SK-N-SH (cell line): ENCODE results near the gene NCDN. TPM values are rescaled to one million over a fixed set of nuclear protein-coding genes. Genes with fewer than 3 reads are reported as not detected.

Experiments used
- CTCF ChIA-PET: fragments of 300-600, 350-600 bp; formaldehyde crosslinking; extraction: SDS; loops from one replicate; lab custom pipeline; 2021; lab: Yijun Ruan, JAX
- POLR2A ChIA-PET: fragments of 350-600 bp; sonication (Branson Sonifier 250); formaldehyde crosslinking; extraction: SDS; loops from one replicate; lab custom pipeline; 2020; ENCODE audit warnings: antibody characterized with exemption, inconsistent platforms; lab: Yijun Ruan, JAX
- DNase-seq: peaks from one replicate; pipeline ENCODE4 v3.0.0; 2012
- H2AFZ ChIP-seq: fragments of 200-600 bp; sonication (generic); 2 replicates; pipeline ENCODE4 v1.8.1; 2016; ENCODE audit warnings: antibody characterized with exemption, mild to moderate bottlenecking, low read depth
- H3F3A ChIP-seq: fragments of 200-600 bp; sonication (generic); replicated peaks from 2 replicates; pipeline ENCODE3; 2016; ENCODE audit warnings: antibody characterized with exemption, mild to moderate bottlenecking; ENCODE audit not compliant: insufficient read depth
- H3K27ac ChIP-seq, 2 experiments: fragments of 200-500 bp in 1 of 2; fragments of 200-600 bp in 1 of 2; sonication (Bioruptor generic) in 1 of 2; sonication (generic), shearing (Covaris generic) in 1 of 2; 2 replicates each; pipeline versions ENCODE4 v1.5.1 to v1.6.1; 2014 to 2016; ENCODE audit warnings: low read depth in 2 of 2, inconsistent platforms in 1 of 2, low read length in 1 of 2, mild to moderate bottlenecking in 1 of 2, mixed read lengths in 1 of 2
- H3K27me3 ChIP-seq: fragments of 200-600 bp; sonication (generic), shearing (Covaris generic); 2 replicates; pipeline ENCODE4 v1.6.1; 2016; ENCODE audit warnings: mixed run types; ENCODE audit not compliant: insufficient read depth
- H3K36me3 ChIP-seq, 2 experiments: fragments of 200-500 bp in 1 of 2; fragments of 200-600 bp in 1 of 2; sonication (Bioruptor generic) in 1 of 2; sonication (generic) in 1 of 2; replicated peaks in 1 of 2; 2 replicates each; pipeline versions ENCODE3 to v1.5.1; 2014 to 2016; ENCODE audit warnings: low read length in 1 of 2, mild to moderate bottlenecking in 1 of 2; ENCODE audit not compliant: insufficient read depth in 2 of 2, control insufficient read depth in 1 of 2
- H3K4me1 ChIP-seq, 2 experiments: fragments of 200-500 bp in 1 of 2; fragments of 200-600 bp in 1 of 2; sonication (Bioruptor generic) in 1 of 2; sonication (generic), shearing (Covaris generic) in 1 of 2; 2 replicates each; pipeline versions ENCODE4 v1.5.1 to v1.6.1; 2014 to 2016; ENCODE audit warnings: low read depth in 1 of 2, low read length in 1 of 2, mixed run types in 1 of 2; ENCODE audit not compliant: insufficient read depth in 2 of 2, control insufficient read depth in 1 of 2
- H3K4me2 ChIP-seq: fragments of 200-600 bp; sonication (generic), shearing (Covaris generic); 2 replicates; pipeline ENCODE4 v1.6.1; 2017; ENCODE audit warnings: mixed run types
- H3K4me3 ChIP-seq, 2 experiments: fragments of 200-500 bp in 1 of 2; fragments of 200-600 bp in 1 of 2; sonication (Bioruptor generic) in 1 of 2; sonication (generic), shearing (Covaris generic) in 1 of 2; 2 replicates each; pipeline versions ENCODE4 v1.5.1 to v1.8.1; 2014 to 2016; ENCODE audit warnings: low read depth in 2 of 2, inconsistent platforms in 1 of 2, low read length in 1 of 2, mild to moderate bottlenecking in 1 of 2, mixed read lengths in 1 of 2, moderate library complexity in 1 of 2
- H3K79me2 ChIP-seq: fragments of 200-600 bp; sonication (generic); 2 replicates; pipeline ENCODE4 v1.8.1; 2017; ENCODE audit warnings: mild to moderate bottlenecking; ENCODE audit not compliant: insufficient read depth
- H3K9ac ChIP-seq: fragments of 200-600 bp; sonication (generic); 2 replicates; pipeline ENCODE4 v1.6.1; 2017; ENCODE audit warnings: mixed run types
- H3K9me2 ChIP-seq: fragments of 200-600 bp; sonication (generic); 2 replicates; pipeline ENCODE4 v1.6.1; 2017; ENCODE audit warnings: mixed run types
- H3K9me3 ChIP-seq: fragments of 200-600 bp; sonication (generic); 2 replicates; pipeline ENCODE4 v1.6.1; 2017; ENCODE audit warnings: mixed run types, mild to moderate bottlenecking, moderate library complexity
- H4K20me1 ChIP-seq: fragments of 200-600 bp; sonication (generic); 2 replicates; pipeline ENCODE4 v1.6.1; 2017; ENCODE audit warnings: mild to moderate bottlenecking, mixed run types; ENCODE audit not compliant: insufficient read depth
- ELF1 ChIP-seq: IDR thresholded peaks from 2 replicates; pipeline ENCODE4 v1.4.0; 2012
- EP300 ChIP-seq, 2 experiments: IDR thresholded peaks; 2 replicates each; pipeline versions ENCODE4 v1.4.0 to v1.6.1; 2012; ENCODE audit warnings: borderline replicate concordance in 1 of 2, low read depth in 1 of 2, low read length in 1 of 2
- EZH2phosphoT487 ChIP-seq: fragments of 200-600 bp; sonication (generic); IDR thresholded peaks from 2 replicates; pipeline ENCODE4 v1.6.1; 2017; ENCODE audit warnings: low read depth, mixed run types, mild to moderate bottlenecking, antibody characterized with exemption, moderate library complexity, borderline replicate concordance
- GATA2 ChIP-seq: sonication (generic); formaldehyde crosslinking; IDR thresholded peaks from 2 replicates; pipeline ENCODE4 v1.5.0; 2020; ENCODE audit warnings: mild to moderate bottlenecking, missing genetic modification reagents
- POLR2AphosphoS5 ChIP-seq: IDR thresholded peaks from 2 replicates; pipeline ENCODE4 v1.6.1; 2012; ENCODE audit warnings: low read depth, low read length
- RAD21 ChIP-seq: IDR thresholded peaks from 2 replicates; pipeline ENCODE4 v1.6.1; 2012; ENCODE audit warnings: mild to moderate bottlenecking, low read length
- SMC3 ChIP-seq: IDR thresholded peaks from 2 replicates; pipeline ENCODE4 v1.6.1; 2012; ENCODE audit warnings: low read depth, low read length, improper control_type of control experiment
- TEAD4 ChIP-seq: IDR thresholded peaks from 2 replicates; pipeline ENCODE4 v1.4.0; 2012; ENCODE audit warnings: mild to moderate bottlenecking, borderline replicate concordance; ENCODE audit not compliant: insufficient read depth
- YY1 ChIP-seq: IDR thresholded peaks from 2 replicates; pipeline ENCODE4 v1.4.0; 2012; ENCODE audit warnings: low read depth, mild to moderate bottlenecking
- polyA plus RNA-seq, 3 experiments: library from polyadenylated mRNA; depleted of rRNA; stranded (reverse); fragments of >200 nt; gene quantifications; 2 replicates each; pipeline ENCODE4 v1.2.3, GENCODE V29; 2012
- TF ChIP-seq, protein P1 (sequence below): IDR thresholded peaks from 2 replicates; pipeline ENCODE4 v1.4.0; 2012; ENCODE audit warnings: low read depth, borderline replicate concordance
- TF ChIP-seq, protein P2 (sequence below): fragments of 150-350 bp; IDR thresholded peaks from 2 replicates; pipeline ENCODE4 v1.6.1; 2016; ENCODE audit warnings: mild to moderate bottlenecking, low read depth, low read length
- TF ChIP-seq, protein P3 (sequence below): fragments of 150-350 bp; IDR thresholded peaks from 2 replicates; pipeline ENCODE4 v1.6.1; 2017; ENCODE audit warnings: antibody characterized with exemption, low read length, low read depth, borderline replicate concordance
- TF ChIP-seq, protein P4 (sequence below): IDR thresholded peaks from 2 replicates; pipeline ENCODE4; 2012
- TF ChIP-seq, protein P5 (sequence below): IDR thresholded peaks from 2 replicates; pipeline ENCODE4 v1.4.0; 2012; ENCODE audit warnings: low read depth

The NCDN gene
- polyA plus RNA-seq, 1 of the 3 experiments (the other 2 are of a cell fraction), result 38.3 TPM

DNA sequence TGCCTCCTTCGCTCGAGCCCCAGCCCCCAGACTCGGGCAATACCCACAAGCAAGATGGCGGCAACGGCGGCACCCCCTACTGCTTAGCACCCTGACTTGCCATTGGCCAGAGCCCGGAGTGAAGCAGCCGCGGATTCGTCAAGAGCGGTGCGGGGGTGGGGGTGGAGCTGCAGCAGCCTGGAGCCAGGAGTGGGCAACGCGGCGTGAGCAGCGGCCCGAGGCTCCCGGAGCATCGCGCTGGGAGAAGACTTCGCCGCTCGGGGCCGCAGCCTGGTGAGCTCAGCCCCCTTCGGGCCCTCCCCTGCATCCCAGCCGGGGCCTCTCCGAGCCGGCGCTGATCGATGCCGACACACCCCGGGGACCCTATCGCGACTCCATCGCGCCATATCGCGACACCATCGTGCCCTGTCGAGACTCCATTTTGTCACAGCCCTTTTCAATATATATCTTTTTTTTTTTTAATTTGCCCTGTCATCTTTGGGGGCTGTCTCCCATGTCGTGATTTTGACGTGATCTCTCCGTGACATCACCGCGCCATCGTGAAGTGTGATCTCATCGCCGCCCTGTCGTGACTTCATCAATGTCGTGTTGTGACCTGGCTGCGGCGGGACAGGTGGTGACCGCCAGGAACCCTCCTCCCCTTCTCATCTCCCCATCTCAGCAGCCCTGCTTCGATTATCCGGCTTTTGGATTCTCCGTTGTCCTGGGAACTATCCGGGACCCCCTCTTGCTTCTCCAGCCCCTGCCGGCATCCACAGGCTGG is at the start of gene NCDN (continued):
- TF ChIP-seq, protein P1, sequence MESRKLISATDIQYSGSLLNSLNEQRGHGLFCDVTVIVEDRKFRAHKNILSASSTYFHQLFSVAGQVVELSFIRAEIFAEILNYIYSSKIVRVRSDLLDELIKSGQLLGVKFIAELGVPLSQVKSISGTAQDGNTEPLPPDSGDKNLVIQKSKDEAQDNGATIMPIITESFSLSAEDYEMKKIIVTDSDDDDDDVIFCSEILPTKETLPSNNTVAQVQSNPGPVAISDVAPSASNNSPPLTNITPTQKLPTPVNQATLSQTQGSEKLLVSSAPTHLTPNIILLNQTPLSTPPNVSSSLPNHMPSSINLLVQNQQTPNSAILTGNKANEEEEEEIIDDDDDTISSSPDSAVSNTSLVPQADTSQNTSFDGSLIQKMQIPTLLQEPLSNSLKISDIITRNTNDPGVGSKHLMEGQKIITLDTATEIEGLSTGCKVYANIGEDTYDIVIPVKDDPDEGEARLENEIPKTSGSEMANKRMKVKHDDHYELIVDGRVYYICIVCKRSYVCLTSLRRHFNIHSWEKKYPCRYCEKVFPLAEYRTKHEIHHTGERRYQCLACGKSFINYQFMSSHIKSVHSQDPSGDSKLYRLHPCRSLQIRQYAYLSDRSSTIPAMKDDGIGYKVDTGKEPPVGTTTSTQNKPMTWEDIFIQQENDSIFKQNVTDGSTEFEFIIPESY, result no peak
- TF ChIP-seq TEAD4 (no peak), POLR2AphosphoS5 (peak; percentile 79)
- TF ChIP-seq, protein P2, sequence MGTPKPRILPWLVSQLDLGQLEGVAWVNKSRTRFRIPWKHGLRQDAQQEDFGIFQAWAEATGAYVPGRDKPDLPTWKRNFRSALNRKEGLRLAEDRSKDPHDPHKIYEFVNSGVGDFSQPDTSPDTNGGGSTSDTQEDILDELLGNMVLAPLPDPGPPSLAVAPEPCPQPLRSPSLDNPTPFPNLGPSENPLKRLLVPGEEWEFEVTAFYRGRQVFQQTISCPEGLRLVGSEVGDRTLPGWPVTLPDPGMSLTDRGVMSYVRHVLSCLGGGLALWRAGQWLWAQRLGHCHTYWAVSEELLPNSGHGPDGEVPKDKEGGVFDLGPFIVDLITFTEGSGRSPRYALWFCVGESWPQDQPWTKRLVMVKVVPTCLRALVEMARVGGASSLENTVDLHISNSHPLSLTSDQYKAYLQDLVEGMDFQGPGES, result peak; percentile 92

DNA sequence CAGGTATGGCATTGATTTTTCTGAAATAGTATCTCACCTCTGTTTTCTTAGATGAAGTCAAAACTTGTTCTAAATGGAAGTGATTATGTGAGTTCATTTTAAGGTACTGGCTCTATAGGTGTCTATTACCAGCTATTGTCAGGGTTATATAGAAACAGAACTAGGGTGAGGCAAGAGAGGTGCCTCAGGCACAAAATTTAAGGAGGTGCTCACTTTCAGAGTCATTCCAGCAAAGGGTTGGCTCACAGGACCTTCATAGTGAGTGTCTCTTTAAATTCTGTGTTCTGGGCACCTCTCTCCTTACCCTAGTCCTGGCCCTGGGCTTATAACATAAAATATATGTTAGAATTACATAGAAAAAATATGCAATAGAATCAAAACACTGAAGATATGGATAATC is 49.7 kb upstream of the NCDN start:
- H3F3A ChIP-seq, result peaks cover 8% of the 10 kb centered on the region
- no peaks in the 10 kb centered on the region for H3K27me3 ChIP-seq
- H3K4me1 ChIP-seq, result peaks cover 17 to 31% of the 10 kb centered on the region in 2 experiments; a peak in 3 of 4 replicates
- no peaks in the 10 kb centered on the region for H3K9me2 ChIP-seq
- no peak overlapping the region for H3K4me2 ChIP-seq
- no peak for DNase-seq
- H2AFZ ChIP-seq, result no peak overlapping the region
- peaks cover 0 to 15% of the 10 kb centered on the region in 2 experiments for H3K36me3 ChIP-seq
- H3K27ac ChIP-seq, result no peak overlapping the region
- TF ChIP-seq SMC3 (no peak), EZH2phosphoT487 (no peak), RAD21 (no peak), GATA2 (no peak), ELF1 (no peak), EP300 (IDR thresholded peaks at IDR 0.05; ENCODE audit: borderline replicate concordance in 1 of 2, low read depth in 1 of 2, low read length in 1 of 2) (no peak), YY1 (no peak)
- TF ChIP-seq, protein P2, result no peak
- TF ChIP-seq, protein P3, sequence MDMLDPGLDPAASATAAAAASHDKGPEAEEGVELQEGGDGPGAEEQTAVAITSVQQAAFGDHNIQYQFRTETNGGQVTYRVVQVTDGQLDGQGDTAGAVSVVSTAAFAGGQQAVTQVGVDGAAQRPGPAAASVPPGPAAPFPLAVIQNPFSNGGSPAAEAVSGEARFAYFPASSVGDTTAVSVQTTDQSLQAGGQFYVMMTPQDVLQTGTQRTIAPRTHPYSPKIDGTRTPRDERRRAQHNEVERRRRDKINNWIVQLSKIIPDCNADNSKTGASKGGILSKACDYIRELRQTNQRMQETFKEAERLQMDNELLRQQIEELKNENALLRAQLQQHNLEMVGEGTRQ, result no peak
- TF ChIP-seq, protein P4, sequence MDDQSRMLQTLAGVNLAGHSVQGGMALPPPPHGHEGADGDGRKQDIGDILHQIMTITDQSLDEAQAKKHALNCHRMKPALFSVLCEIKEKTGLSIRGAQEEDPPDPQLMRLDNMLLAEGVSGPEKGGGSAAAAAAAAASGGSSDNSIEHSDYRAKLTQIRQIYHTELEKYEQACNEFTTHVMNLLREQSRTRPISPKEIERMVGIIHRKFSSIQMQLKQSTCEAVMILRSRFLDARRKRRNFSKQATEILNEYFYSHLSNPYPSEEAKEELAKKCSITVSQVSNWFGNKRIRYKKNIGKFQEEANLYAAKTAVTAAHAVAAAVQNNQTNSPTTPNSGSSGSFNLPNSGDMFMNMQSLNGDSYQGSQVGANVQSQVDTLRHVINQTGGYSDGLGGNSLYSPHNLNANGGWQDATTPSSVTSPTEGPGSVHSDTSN, result no peak
- TF ChIP-seq, protein P1, result no peak
- TF ChIP-seq, protein P5, sequence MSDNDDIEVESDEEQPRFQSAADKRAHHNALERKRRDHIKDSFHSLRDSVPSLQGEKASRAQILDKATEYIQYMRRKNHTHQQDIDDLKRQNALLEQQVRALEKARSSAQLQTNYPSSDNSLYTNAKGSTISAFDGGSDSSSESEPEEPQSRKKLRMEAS, result no peak
- TF ChIP-seq, all 33 proteins: peak for 0
- H3K9ac ChIP-seq, result no peak overlapping the region
- H3K79me2 ChIP-seq, result peaks cover 42% of the 10 kb centered on the region
- H3K9me3 ChIP-seq, result no peaks in the 10 kb centered on the region
- no peak overlapping the region for H3K4me3 ChIP-seq
- POLR2A ChIA-PET, result no interaction called here
- peaks cover 12% of the 10 kb centered on the region for H4K20me1 ChIP-seq
- CTCF ChIA-PET, result interaction anchor here (1.2 to 1.3 kb wide), 3 partner anchors 8 to 57 kb away, joined by 3 to 6 read pairs (median 5); no protein-coding TSS in a partner anchor
